Brain microvascular endothelial cell (primary cell): Measurements from ENCODE around the gene DPEP1.

ENCODE experiments used
- DNase-seq: peaks from one replicate; pipeline ENCODE4 v3.0.0-alpha.2; 2020
- H3K27ac ChIP-seq: fragments of 250-450 bp; sonication (Bioruptor Pico); 2 replicates; pipeline ENCODE4 v1.5.1; 2020; ENCODE audit warnings: mild to moderate bottlenecking, moderate library complexity
- H3K27me3 ChIP-seq: fragments of 250-450 bp; sonication (Bioruptor Pico); replicated peaks from 2 replicates; pipeline ENCODE4 v1.5.1; 2020; ENCODE audit warnings: mild to moderate bottlenecking
- H3K36me3 ChIP-seq: fragments of 250-450 bp; sonication (Bioruptor Pico); replicated peaks from 2 replicates; pipeline ENCODE4 v1.5.1; 2020; ENCODE audit warnings: mild to moderate bottlenecking
- H3K4me3 ChIP-seq: 2 replicates; pipeline ENCODE4 v1.5.1; 2011; ENCODE audit warnings: low read depth, mild to moderate bottlenecking, control low read depth, low read length, moderate library complexity
- in situ Hi-C: cut with HindIII; loops from 2 replicates; pipeline ENCODE4 v1.10.0; 2017; ENCODE audit warnings: low sequenced_read_pairs, low pct_ligation_motif_present
- TF ChIP-seq, protein P1 (sequence below): IDR thresholded peaks from 2 replicates; pipeline ENCODE4 v1.5.1; 2011; ENCODE audit warnings: low read depth, mild to moderate bottlenecking, moderate library complexity, low read length, control low read depth, inconsistent platforms; ENCODE audit errors: missing control alignments

The DPEP1 gene

DNA sequence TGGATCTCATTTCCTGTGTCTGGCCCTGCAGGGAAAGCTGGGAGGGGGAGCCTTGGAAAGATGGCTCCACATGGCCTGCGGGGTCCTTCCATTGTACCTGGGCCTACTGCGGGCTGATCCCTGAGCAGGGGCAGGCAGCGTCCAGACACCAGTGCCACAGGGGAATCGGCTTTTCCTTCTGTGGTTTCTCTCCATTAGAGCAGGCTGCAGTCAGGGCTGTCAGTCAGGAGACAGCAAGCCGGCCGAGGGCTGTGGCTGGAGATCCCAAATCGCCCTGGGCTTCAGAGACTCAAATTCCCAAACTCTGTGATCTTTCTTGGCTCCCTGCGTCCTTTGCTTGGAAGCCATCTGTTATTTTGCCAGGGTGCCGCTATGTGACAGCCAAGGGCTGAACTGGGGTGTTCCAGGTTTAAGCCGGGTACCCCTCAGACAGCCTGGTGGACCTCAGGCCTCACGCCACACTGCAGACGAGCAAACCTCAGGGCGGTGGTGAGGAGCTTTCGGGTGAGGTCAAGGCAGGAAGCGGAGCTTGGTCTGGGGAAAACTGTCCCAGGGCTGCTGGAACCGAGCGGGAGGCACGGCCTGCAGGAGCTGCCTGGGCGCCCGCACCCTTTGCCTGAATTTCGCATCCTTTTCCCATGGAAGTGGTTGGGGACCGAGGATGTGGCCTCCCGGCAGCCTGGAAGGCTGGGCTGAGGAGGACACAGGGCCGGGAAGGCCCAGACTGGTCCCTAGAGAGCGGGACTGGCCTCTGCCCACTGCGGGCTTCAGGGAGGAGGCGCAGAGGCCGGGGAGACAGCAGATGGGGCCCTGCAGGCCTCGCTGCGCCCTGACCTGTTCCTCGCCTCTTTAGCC, 39.4 kb upstream of the DPEP1 start:
- Histone ChIP-seq H3K36me3 (no peaks in the 10 kb centered on the region), H3K27me3 (no peaks in the 10 kb centered on the region), H3K4me3 (no peak overlapping the region), H3K27ac (no peak overlapping the region)
- in situ Hi-C loops = no loop called here
- no peak for DNase-seq
- TF ChIP-seq, protein P1, sequence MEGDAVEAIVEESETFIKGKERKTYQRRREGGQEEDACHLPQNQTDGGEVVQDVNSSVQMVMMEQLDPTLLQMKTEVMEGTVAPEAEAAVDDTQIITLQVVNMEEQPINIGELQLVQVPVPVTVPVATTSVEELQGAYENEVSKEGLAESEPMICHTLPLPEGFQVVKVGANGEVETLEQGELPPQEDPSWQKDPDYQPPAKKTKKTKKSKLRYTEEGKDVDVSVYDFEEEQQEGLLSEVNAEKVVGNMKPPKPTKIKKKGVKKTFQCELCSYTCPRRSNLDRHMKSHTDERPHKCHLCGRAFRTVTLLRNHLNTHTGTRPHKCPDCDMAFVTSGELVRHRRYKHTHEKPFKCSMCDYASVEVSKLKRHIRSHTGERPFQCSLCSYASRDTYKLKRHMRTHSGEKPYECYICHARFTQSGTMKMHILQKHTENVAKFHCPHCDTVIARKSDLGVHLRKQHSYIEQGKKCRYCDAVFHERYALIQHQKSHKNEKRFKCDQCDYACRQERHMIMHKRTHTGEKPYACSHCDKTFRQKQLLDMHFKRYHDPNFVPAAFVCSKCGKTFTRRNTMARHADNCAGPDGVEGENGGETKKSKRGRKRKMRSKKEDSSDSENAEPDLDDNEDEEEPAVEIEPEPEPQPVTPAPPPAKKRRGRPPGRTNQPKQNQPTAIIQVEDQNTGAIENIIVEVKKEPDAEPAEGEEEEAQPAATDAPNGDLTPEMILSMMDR = no peak

DNA sequence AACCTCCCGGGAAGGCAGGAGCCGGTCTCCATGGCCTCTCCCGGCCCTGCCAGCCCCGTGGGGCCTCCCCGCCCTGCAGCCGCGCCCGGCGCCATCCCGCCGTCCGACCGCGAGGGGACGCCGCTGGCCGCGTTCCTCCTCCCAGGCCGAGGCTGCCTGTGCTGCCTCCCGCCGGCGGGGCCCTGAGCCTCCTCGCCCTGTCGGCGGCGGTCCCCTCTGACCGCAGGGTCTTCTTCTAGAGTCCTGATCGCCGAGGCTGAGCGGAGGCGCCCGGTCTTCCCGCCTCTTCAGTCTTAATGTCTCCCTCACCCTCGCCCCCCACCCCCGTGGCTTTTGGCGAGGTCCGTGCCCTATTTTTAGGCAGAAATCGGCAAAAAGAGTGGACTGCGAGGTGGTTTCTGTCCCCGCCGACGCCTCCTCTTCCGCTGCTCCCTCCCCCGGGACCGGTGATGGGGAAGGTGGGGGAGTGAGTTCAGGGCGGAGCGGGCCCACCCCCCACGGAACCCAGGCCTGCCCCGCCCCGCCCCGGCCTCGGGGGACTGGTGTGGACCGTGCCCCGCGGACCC, 38.7 kb upstream of the DPEP1 start:
- no peak overlapping the region for H3K27ac ChIP-seq
- peak overlapping the region; percentile 46 for H3K4me3 ChIP-seq
- DNase-seq = no peak
- in situ Hi-C loops = no loop called here
- no peaks in the 10 kb centered on the region for H3K27me3 ChIP-seq
- no peaks in the 10 kb centered on the region for H3K36me3 ChIP-seq
- TF ChIP-seq, protein P1 = peak; percentile 59

DNA sequence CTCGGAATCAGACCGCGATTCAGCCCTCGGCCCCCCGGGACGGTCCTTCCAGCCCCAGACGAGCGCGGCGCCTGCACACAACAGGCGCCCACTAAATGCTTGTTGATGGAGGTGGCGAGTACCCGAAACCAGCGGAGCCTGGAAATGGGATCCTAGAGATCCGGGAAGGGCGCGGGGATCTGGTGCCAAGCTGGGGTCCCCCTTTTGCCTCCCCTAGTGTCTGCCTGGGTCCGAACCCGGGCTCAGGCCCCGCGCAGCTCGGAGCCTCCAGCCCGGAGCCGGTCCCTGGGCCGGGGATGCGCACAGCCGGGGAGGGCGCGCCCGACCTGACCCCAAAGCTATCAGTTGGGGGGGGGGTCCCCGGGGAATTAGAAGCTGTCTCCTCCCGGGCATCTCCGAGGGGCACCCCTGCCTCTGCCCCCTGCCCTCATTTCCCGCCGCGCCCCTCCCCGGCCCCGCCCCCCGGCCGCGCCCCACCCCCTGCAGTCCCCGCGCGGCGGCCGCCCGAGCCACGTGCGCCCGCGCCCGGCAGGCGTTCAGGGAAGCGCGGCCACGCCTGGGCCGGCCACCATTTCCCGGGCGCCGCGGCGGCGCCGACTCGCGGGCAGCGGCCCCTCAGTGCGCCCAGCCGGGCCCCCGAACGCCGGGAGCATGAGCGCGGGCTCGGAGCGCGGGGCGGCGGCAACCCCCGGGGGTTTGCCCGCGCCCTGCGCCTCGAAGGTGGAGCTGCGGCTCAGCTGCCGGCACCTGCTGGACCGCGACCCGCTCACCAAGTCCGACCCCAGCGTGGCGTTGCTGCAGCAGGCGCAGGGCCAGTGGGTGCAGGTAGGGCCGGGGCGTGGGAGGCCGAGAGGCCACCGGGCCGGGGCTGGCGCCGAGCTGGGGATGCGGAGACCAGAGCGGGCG, 37.9 kb upstream of the DPEP1 start, which contains the start of gene CPNE7:
TSS of gene CPNE7 (plus strand) at position 512 of the 906 bp plus-strand sequence. CDS start at position 652, 140 bp downstream.
- peak within 1 kb of the TSS; percentile 56 for H3K4me3 ChIP-seq
- H3K27ac ChIP-seq = no peak within 1 kb of the TSS
- in situ Hi-C loops = no loop called here
- H3K27me3 ChIP-seq = no peaks in the 10 kb centered on the region
- no peaks in the 10 kb centered on the region for H3K36me3 ChIP-seq
- DNase-seq = no peak
- TF ChIP-seq, protein P1 = no peak

DNA sequence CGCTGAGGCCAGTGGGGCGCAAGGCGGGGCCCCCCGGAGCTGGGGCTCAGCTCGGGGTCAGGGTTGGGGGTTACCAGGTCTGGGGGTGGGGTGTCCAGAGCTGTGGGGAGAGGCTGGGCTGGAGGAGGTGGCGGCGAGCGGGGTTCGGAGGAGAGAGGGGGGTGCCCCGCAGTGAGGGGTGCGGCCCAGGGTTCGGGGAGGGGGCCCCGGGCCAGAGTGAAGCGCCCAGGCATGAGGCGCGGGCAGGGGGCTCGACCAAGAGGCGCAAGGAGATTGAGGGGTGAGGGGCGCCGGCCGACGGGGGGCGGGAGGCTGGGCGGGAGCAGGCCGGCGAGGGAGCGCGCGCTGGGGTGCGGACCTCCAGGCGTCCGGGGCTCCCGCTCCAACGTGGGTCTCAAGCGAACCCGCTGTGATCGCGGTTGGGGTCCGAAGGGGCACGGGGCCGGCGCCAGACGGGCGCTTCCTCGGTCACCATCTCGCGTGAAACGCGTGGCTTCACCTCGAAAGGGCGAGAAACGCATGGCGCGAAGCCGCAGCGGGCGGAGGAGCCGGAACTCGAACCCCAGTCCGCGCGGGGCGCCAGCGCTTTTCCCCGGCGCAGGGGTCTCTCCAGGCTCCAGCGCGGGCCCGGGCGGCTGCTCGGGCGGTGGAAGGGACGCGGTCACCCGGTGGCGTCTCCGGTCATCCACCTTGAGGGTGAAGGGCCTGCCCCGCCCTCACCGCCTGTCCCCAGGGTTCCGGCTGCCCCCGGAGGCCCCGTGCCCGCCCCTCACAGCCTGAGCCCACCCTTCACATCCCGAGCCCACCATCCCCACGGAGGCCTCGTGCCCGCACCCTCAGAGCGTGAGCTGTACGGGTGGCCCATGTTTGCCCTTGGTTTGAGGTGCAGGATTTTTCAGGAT, 37.0 kb upstream of the DPEP1 start:
- H3K27me3 ChIP-seq = no peaks in the 10 kb centered on the region
- in situ Hi-C loops = no loop called here
- H3K36me3 ChIP-seq = no peaks in the 10 kb centered on the region
- peak overlapping the region; percentile 56 for H3K4me3 ChIP-seq
- TF ChIP-seq, protein P1 = no peak
- H3K27ac ChIP-seq = no peak overlapping the region
- no peak for DNase-seq
